ENCODE measurements around the gene GNS. TPM values are rescaled to one million over a fixed set of nuclear protein-coding genes. Genes with fewer than 3 reads are reported as not detected.

GNS gene
- polyA plus RNA-seq, 2 of the 4 experiments (the other 2 are of a cell fraction), result 54.3 to 109 TPM

- TF ChIP-seq EP300 (IDR thresholded peaks at IDR 0.05), result no peak
- TF ChIP-seq ZSCAN20 (CRISPR knock-in tag; IDR thresholded peaks at IDR 0.05), result no peak
- TF ChIP-seq MYC (IDR thresholded peaks at IDR 0.05; ENCODE audit: borderline replicate concordance, low read length), result no peak
- TF ChIP-seq ELK1 (IDR thresholded peaks at IDR 0.05; ENCODE audit: low read depth, low read length), result no peak
- no peak for TF ChIP-seq CHD4 (IDR thresholded peaks at IDR 0.05; ENCODE audit: borderline replicate concordance)
- TF ChIP-seq, protein P1, sequence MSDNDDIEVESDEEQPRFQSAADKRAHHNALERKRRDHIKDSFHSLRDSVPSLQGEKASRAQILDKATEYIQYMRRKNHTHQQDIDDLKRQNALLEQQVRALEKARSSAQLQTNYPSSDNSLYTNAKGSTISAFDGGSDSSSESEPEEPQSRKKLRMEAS (IDR thresholded peaks at IDR 0.05), result no peak
- TF ChIP-seq ZFP36 (IDR thresholded peaks at IDR 0.05; ENCODE audit: borderline replicate concordance, partially characterized antibody), result no peak
- TF ChIP-seq, protein P2, sequence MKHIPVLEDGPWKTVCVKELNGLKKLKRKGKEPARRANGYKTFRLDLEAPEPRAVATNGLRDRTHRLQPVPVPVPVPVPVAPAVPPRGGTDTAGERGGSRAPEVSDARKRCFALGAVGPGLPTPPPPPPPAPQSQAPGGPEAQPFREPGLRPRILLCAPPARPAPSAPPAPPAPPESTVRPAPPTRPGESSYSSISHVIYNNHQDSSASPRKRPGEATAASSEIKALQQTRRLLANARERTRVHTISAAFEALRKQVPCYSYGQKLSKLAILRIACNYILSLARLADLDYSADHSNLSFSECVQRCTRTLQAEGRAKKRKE (CRISPR knock-in tag; IDR thresholded peaks at IDR 0.05; ENCODE audit: low read depth), result no peak
- TF ChIP-seq KDM1A (IDR thresholded peaks at IDR 0.05; ENCODE audit: low read depth), result no peak
- ChIA-PET CTCF (interaction anchor here (1.4 to 11.7 kb wide), 4 partner anchors 9 to 135 kb away, joined by 4 to 112 read pairs (median 23); partner anchors contain the start of gene RASSF3), POLR2A (no interaction called here)
- Histone ChIP-seq H3K27ac (no peak overlapping the region), H3K4me2 (no peak overlapping the region), H3K4me1 (peaks cover 46% of the 10 kb centered on the region), H3K4me3 (no peak overlapping the region), H3K9me3 (no peaks in the 10 kb centered on the region)
- DNase-seq (ENCODE audit: low read depth in 1 of 2, low spot score in 1 of 2) (no peak), FAIRE-seq (no peak), ATAC-seq (no peak)
- WGBS (ENCODE audit: missing lambda C conversion rate), result 93% methylated on average over 10 of the region's 10 CpGs
Measured at GRCh38 chr12:64683816-64684543, 75.2 kb downstream of the GNS start.

GRCh38 chr12:64682572-64683277, 76.5 kb downstream of the GNS start:
- Histone ChIP-seq H3K4me1 (peaks cover 59% of the 10 kb centered on the region), H3K4me2 (peak overlapping the region; percentile 41), H3K27ac (peak overlapping the region; percentile 12 to 21; a peak in 4 of 6 replicates), H3K9me3 (no peaks in the 10 kb centered on the region), H3K4me3 (no peak overlapping the region)
- TF ChIP-seq FOXS1 (CRISPR knock-in tag; IDR thresholded peaks at IDR 0.05) (no peak), GATA3 (IDR thresholded peaks at IDR 0.05; ENCODE audit: borderline replicate concordance) (no peak), PBX3 (IDR thresholded peaks at IDR 0.05) (no peak), FOSB (CRISPR knock-in tag; IDR thresholded peaks at IDR 0.05) (no peak), KDM1A (IDR thresholded peaks at IDR 0.05; ENCODE audit: low read depth) (no peak), RNF2 (IDR thresholded peaks at IDR 0.05; ENCODE audit: borderline replicate concordance, low read depth) (no peak), HOXB13 (CRISPR knock-in tag; IDR thresholded peaks at IDR 0.05; ENCODE audit: low read depth) (no peak), RFX5 (IDR thresholded peaks at IDR 0.05) (no peak), TFCP2L1 (CRISPR knock-in tag; IDR thresholded peaks at IDR 0.05) (no peak), CEBPB (IDR thresholded peaks at IDR 0.05) (no peak), CHD2 (IDR thresholded peaks at IDR 0.05; ENCODE audit: low read length, partially characterized antibody) (no peak)
- TF ChIP-seq, protein P3, sequence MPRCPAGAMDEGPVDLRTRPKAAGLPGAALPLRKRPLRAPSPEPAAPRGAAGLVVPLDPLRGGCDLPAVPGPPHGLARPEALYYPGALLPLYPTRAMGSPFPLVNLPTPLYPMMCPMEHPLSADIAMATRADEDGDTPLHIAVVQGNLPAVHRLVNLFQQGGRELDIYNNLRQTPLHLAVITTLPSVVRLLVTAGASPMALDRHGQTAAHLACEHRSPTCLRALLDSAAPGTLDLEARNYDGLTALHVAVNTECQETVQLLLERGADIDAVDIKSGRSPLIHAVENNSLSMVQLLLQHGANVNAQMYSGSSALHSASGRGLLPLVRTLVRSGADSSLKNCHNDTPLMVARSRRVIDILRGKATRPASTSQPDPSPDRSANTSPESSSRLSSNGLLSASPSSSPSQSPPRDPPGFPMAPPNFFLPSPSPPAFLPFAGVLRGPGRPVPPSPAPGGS (IDR thresholded peaks at IDR 0.05), result no peak
- FAIRE-seq (no peak), ATAC-seq (no peak), DNase-seq (ENCODE audit: low read depth in 1 of 2, low spot score in 1 of 2) (peak in 1 of 2 experiments; percentile 40)
- whole genome bisulfite sequencing (ENCODE audit: missing lambda C conversion rate), result 78% methylated on average over 6 of the region's 6 CpGs
- ChIA-PET CTCF (interaction anchor here (1.0 to 11.7 kb wide), 6 partner anchors 11 to 134 kb away, joined by 4 to 112 read pairs (median 17); partner anchors contain the start of gene RASSF3), POLR2A (no interaction called here)

Data from A549 (cell line).